LNCaP clone FGC (cell line): ENCODE results near the gene CDC40.

Experiments used
- DNase-seq: peaks from one replicate; pipeline ENCODE4 v3.0.0-alpha.2; 2011; ENCODE audit warnings: low read depth
- H3K4me3 ChIP-seq: 2 replicates; pipeline ENCODE4 v1.5.1; 2011; ENCODE audit warnings: mild to moderate bottlenecking, low read depth, low read length, control low read depth
- CTCF ChIP-seq: IDR thresholded peaks from 2 replicates; pipeline ENCODE4 v1.5.1; 2012; ENCODE audit warnings: mild to moderate bottlenecking; ENCODE audit not compliant: control insufficient read depth, insufficient read depth; ENCODE audit errors: extremely low read depth

Gene CDC40

DNA sequence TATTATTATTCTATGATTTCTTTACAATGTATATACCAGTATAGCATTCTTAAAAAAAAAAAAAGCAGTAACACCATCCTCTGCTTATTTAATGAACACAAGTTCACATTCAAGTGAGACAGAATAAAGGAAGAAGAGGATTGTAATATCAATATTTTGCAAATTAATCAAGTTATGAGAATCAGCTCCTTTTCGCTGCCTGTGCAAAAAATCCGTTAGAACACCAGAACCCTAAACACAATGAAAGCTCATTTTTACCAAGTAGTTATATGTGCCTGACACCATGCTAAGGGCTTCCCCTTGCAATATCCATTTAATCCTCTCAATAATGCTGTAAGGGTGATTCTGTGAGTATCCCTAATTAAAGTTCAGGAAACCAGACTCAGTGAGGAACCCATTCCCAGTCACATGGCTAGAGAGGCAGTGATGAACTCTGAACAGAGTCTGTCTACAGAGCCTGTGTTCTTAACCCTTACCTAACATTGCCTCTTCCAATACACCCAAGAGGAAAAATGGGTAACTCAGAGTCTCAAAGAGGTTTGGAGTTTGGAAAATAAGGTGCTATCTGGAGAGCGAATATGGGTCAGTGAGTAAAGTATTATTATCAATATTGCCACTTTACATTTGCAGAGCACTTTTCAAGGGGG, 66.8 kb downstream of the CDC40 start:
- no peak for TF ChIP-seq CTCF
- no peak overlapping the region for H3K4me3 ChIP-seq
- no peak for DNase-seq

- no peak for DNase-seq
- TF ChIP-seq CTCF, result no peak
- no peak overlapping the region for H3K4me3 ChIP-seq
These were observed 69.8 kb downstream of the CDC40 start for GRCh38 chr6:110250058-110250457.

DNA sequence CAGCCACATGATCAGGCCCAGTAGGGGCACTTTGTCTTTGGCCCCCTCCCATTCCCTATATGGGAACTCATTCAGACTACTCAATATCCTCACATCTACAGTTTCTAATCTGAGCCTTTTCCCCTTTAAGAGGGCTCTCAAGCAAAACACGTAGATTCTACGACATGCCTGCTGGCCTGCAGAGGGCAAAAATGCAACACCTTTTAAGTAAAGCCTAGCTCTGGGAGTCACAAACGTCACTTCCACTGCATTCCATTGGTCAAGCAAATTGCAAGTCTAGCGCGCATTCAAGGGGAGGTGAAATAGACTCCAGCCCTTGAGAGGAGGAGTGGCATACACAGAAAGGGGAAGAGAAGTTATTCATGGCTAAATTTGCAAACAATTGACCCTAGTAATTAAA, 70.6 kb downstream of the CDC40 start:
- DNase-seq, result no peak
- H3K4me3 ChIP-seq, result no peak overlapping the region
- TF ChIP-seq CTCF, result no peak

DNA sequence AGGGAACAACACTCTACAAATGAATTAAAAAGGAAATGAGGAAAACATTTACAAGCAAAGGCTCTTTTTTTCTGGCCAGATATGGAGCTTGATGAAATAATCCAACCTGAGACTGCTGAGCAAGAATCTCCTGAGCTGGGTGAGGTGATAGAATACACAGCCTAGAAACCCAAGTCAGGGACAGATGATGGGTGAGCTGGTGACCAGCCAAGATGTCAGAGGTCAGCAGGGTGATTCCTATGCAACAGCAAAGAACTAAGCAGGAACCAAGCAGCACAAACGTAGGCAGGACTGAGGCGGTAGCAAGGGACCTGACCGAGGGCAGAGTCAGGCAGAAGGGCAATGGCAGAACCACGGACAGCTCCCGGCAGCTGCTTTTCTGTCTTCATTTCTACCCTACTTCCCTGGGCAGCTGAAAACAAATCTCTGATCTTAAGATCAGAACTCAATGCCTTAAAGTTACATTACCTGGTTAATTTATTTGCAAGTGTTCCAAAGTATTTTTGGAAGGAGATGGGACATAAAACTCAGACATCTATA, 75.1 kb downstream of the CDC40 start:
- DNase-seq, result no peak

GRCh38 chr6:110256366-110256765, 76.1 kb downstream of the CDC40 start:
- H3K4me3 ChIP-seq, result no peak overlapping the region
- DNase-seq, result no peak
- TF ChIP-seq CTCF, result no peak

More for the DNA sequence above, 75.1 kb downstream of the CDC40 start:
- H3K4me3 ChIP-seq, result no peak overlapping the region
- TF ChIP-seq CTCF, result no peak

DNA sequence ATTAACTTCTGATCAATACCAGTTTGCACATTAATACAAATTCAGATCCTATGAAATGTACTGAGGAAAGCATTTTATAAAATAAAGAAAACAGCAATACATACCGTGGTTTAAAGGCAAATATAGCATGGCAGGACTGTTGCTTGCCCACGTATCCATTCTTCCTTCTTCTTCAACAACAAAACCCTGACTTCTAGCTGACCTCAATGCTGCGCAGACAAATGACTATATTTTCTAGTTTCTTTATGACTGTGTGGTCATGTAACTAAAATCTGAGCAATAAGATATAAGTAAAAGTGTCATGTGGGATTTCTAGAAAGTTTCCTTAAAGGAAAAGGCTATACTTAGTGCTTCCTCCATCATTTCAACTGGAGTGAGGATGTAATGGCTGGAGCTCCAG, 85.0 kb downstream of the CDC40 start:
- no peak for DNase-seq
- no peak for TF ChIP-seq CTCF
- no peak overlapping the region for H3K4me3 ChIP-seq

DNA sequence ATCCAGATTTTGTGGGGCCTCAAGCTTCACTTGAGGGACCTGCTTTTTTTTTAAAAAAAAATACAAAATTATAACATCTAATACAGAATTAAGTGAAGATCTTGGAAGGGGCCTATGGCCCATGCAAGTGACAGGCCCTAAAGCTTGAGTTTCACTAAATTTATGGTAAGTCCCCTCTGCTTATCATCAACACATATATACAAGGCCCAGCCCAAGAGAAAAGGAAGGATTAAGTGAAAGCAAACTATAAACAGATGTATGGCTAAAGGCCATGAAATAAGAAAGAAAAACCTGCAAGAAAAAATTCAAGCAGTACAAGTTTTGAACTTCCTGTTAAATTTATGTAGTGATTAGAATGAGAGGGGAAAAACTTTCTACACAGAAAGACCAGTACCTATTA, 86.8 kb downstream of the CDC40 start:
- TF ChIP-seq CTCF, result no peak

More for the DNA sequence above, 86.8 kb downstream of the CDC40 start:
- no peak for DNase-seq
- H3K4me3 ChIP-seq, result no peak overlapping the region
